HEK293T (cell line): Measurements from ENCODE around the gene AGAP1.

ENCODE experiments used
- BHLHE40 ChIP-seq: fragments of 450-650 bp; IDR thresholded peaks from 2 replicates; pipeline ENCODE4 v1.6.1; 2016; ENCODE audit warnings: mild to moderate bottlenecking, moderate library complexity, borderline replicate concordance
- FOXA1 ChIP-seq: fragments of 450-650 bp; IDR thresholded peaks from 2 replicates; pipeline ENCODE4 v1.6.1; 2016; ENCODE audit warnings: mild to moderate bottlenecking
- HDGF ChIP-seq: fragments of 450-650 bp; IDR thresholded peaks from 2 replicates; pipeline ENCODE4 v1.6.1; 2017; ENCODE audit warnings: antibody characterized with exemption, borderline replicate concordance
- LEF1 ChIP-seq: fragments of 450-650 bp; IDR thresholded peaks from 2 replicates; pipeline ENCODE4 v1.6.1; 2017; ENCODE audit warnings: mild to moderate bottlenecking, borderline replicate concordance
- SP1 ChIP-seq: fragments of 450-650 bp; IDR thresholded peaks from 2 replicates; pipeline ENCODE4 v1.6.1; 2017
- TARDBP ChIP-seq: fragments of 450-650 bp; IDR thresholded peaks from 2 replicates; pipeline ENCODE4 v1.6.1; 2016
- ZNF384 ChIP-seq: fragments of 450-650 bp; IDR thresholded peaks from 2 replicates; pipeline ENCODE4 v1.6.1; 2016
- TF ChIP-seq, protein P1 (sequence below): fragments of 450-650 bp; IDR thresholded peaks from 2 replicates; pipeline ENCODE4 v1.6.1; 2016

DNA sequence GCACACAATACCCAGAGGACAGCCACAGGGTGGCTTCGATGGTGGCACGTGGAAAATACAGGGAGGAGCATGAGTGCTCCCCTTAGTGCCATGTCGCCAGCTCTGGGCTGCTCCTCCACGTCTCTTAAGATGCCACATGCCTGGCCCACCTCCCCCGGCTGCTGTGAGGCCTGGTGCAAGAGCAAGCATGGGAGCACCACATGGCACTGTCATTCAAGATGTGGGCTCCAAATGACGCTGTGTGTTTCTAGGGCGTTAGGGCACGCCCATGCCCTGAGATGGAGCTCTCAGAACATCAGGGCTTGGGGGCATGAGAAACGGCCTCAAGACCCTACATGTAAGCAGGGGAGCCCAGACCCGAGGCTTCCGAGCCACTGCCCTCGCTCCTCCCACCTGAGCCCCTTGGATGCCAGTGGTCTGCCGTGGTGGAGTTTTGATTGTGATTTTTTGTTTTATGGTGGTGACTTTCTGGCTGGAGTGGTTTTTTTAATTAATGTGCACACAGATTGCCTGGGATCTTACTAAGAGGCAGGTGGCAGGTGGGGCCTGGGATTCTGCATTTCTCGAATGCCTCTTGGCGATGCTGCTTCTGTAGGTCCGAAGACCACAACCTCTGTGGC lies 435.0 kb downstream of the AGAP1 start:
- TF ChIP-seq TARDBP = no peak
- no peak for TF ChIP-seq SP1
- TF ChIP-seq, protein P1, sequence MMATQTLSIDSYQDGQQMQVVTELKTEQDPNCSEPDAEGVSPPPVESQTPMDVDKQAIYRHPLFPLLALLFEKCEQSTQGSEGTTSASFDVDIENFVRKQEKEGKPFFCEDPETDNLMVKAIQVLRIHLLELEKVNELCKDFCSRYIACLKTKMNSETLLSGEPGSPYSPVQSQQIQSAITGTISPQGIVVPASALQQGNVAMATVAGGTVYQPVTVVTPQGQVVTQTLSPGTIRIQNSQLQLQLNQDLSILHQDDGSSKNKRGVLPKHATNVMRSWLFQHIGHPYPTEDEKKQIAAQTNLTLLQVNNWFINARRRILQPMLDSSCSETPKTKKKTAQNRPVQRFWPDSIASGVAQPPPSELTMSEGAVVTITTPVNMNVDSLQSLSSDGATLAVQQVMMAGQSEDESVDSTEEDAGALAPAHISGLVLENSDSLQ = no peak
- no peak for TF ChIP-seq LEF1
- TF ChIP-seq BHLHE40 = no peak
- TF ChIP-seq HDGF = no peak
- TF ChIP-seq ZNF384 = no peak
- no peak for TF ChIP-seq FOXA1
